Suprapubic skin (tissue), 3 donors: Measurements from ENCODE around the gene LUZP2.

ENCODE experiments used
- POLR2A ChIP-seq, 2 donors: fragments of 450-650 bp; IDR thresholded peaks; one replicate each; pipeline ENCODE4 v1.6.1; 2017; ENCODE audit warnings: antibody characterized with exemption in 2 of 2, mild to moderate bottlenecking in 2 of 2, moderate library complexity in 2 of 2
- TF ChIP-seq, protein P1 (sequence below), 2 donors: fragments of 200-600 bp in 1 of 2; fragments of 450-650 bp in 1 of 2; sonication (generic) in 1 of 2; IDR thresholded peaks; one replicate each; pipeline ENCODE4 v1.5.1; 2016 to 2019; ENCODE audit warnings: antibody characterized with exemption in 2 of 2, mild to moderate bottlenecking in 1 of 2, moderate library complexity in 1 of 2

DNA sequence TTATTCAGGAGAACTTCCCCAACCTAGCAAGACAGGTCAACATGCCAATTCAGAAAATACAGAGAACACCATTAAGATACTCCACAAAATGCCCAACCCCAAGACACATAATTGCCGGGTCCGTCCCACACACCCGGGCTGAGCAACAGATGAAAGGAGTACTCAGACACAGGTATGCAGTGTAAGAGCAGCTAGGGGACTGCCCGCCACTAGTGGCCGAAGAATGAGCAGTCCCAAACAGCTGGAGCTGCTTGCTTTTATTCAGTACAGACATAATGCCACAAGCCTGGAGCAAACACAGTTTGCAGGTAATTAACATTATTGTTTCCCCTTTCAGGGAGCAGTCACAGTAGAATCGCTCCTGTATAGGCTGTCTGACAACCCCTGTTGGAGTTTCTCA, 364.6 kb downstream of the LUZP2 start:
- TF ChIP-seq, protein P1, sequence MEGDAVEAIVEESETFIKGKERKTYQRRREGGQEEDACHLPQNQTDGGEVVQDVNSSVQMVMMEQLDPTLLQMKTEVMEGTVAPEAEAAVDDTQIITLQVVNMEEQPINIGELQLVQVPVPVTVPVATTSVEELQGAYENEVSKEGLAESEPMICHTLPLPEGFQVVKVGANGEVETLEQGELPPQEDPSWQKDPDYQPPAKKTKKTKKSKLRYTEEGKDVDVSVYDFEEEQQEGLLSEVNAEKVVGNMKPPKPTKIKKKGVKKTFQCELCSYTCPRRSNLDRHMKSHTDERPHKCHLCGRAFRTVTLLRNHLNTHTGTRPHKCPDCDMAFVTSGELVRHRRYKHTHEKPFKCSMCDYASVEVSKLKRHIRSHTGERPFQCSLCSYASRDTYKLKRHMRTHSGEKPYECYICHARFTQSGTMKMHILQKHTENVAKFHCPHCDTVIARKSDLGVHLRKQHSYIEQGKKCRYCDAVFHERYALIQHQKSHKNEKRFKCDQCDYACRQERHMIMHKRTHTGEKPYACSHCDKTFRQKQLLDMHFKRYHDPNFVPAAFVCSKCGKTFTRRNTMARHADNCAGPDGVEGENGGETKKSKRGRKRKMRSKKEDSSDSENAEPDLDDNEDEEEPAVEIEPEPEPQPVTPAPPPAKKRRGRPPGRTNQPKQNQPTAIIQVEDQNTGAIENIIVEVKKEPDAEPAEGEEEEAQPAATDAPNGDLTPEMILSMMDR (IDR thresholded peaks at IDR 0.05), result no peak
- no peak for TF ChIP-seq POLR2A (IDR thresholded peaks at IDR 0.05)
